A549 (cell line): ENCODE results near the gene PTPRG.

Experiments
- BCL3 ChIP-seq: fragments of >200 bp; sonication (Bioruptor Twin); formaldehyde crosslinking; IDR thresholded peaks from 3 replicates; pipeline ENCODE4 v1.6.1; 2016
- CBX8 ChIP-seq: fragments of 200-600 bp; sonication (generic); IDR thresholded peaks from 2 replicates; pipeline ENCODE4 v1.6.1; 2016
- CTCF ChIP-seq: fragments of >200 bp; sonication (Bioruptor Twin); formaldehyde crosslinking; IDR thresholded peaks from 3 replicates; pipeline ENCODE4 v1.5.1; 2016
- EP300 ChIP-seq, 2 experiments: fragments of >200 bp; sonication (Bioruptor Twin); formaldehyde crosslinking; IDR thresholded peaks; 2 replicates in 1 of 2; 3 replicates in 1 of 2; pipeline ENCODE4 v1.6.1; 2016 to 2017
- GATA3 ChIP-seq: IDR thresholded peaks from 2 replicates; pipeline ENCODE4 v1.6.1; 2012; ENCODE audit warnings: borderline replicate concordance
- HOXA7 ChIP-seq: fragments of 250-450 bp; sonication (Bioruptor Pico); IDR thresholded peaks from 2 replicates; pipeline ENCODE4 v1.5.0; 2020; ENCODE audit warnings: mild to moderate bottlenecking, moderate library complexity
- MYC ChIP-seq: IDR thresholded peaks from 2 replicates; pipeline ENCODE4 v1.6.1; 2012; ENCODE audit warnings: mild to moderate bottlenecking, inconsistent platforms, low read length, improper control_type of control experiment, borderline replicate concordance
- NFE2L2 ChIP-seq: fragments of 150-350 bp; conservative IDR thresholded peaks from 2 replicates; pipeline ENCODE4 v1.6.1; 2014; ENCODE audit warnings: low read length
- NR3C1 ChIP-seq: fragments of >200 bp; sonication (Bioruptor Twin); formaldehyde crosslinking; IDR thresholded peaks from 3 replicates; pipeline ENCODE4 v1.6.1; 2017
- PHF8 ChIP-seq: fragments of 200-600 bp; sonication (generic); IDR thresholded peaks from 2 replicates; pipeline ENCODE4 v1.6.1; 2016; ENCODE audit warnings: low read depth, mild to moderate bottlenecking, antibody characterized with exemption, moderate library complexity, borderline replicate concordance
- POLR2A ChIP-seq: IDR thresholded peaks from 2 replicates; pipeline ENCODE4 v1.6.1; 2012; ENCODE audit warnings: mild to moderate bottlenecking, low read length
- RAD21 ChIP-seq, 2 experiments: fragments of >200 bp in 1 of 2; sonication (Bioruptor Twin) in 1 of 2; formaldehyde crosslinking in 1 of 2; IDR thresholded peaks in 1 of 2; conservative IDR thresholded peaks in 1 of 2; 2 replicates in 1 of 2; 3 replicates in 1 of 2; pipeline ENCODE4 v1.6.1; 2012 to 2018; ENCODE audit warnings: inconsistent platforms in 1 of 2
- RCOR1 ChIP-seq: fragments of 150-350 bp; IDR thresholded peaks from 2 replicates; pipeline ENCODE4 v1.6.1; 2014; ENCODE audit warnings: antibody characterized with exemption, low read length, low read depth
- USF2 ChIP-seq: fragments of 450-650 bp; IDR thresholded peaks from 2 replicates; pipeline ENCODE4 v1.6.1; 2014; ENCODE audit warnings: antibody characterized with exemption

- TF ChIP-seq CTCF (no peak), BCL3 (no peak), CBX8 (no peak), MYC (no peak), NR3C1 (no peak), POLR2A (no peak), RAD21 (conservative IDR thresholded peaks at IDR 0.05 in 1 of 2, IDR thresholded peaks at IDR 0.05 in 1 of 2) (no peak), NFE2L2 (no peak), PHF8 (no peak), EP300 (IDR thresholded peaks at IDR 0.05) (no peak), RCOR1 (no peak), HOXA7 (CRISPR knock-in tag) (no peak), USF2 (no peak), GATA3 (no peak)
Measured at GRCh38 chr3:61562042-61562720, 810 bp downstream of the PTPRG start.
